ENCODE results near the gene FLII. TPM values are rescaled to one million over a fixed set of nuclear protein-coding genes. Genes with fewer than 3 reads are reported as not detected.

Gene FLII
- total RNA-seq, 1 experiment from 2014 or later, result 169 TPM

GRCh38 chr17:18260332-18261145, 2.0 kb upstream of the FLII start, which contains the start of gene MIEF2:
Gene MIEF2, plus strand, starts transcription at chr17:18260662. Its CDS starts 2,059 bp downstream, at chr17:18262721.
- Histone ChIP-seq H3K9me3 (ENCODE audit: low read depth, low read length, poor library complexity, severe bottlenecking) (no peaks in the 10 kb centered on the region), H3K4me3 (ENCODE audit: low read depth, low read length, poor library complexity, severe bottlenecking) (peak within 1 kb of the TSS; percentile 62), H3K27me3 (replicated peaks; ENCODE audit: insufficient read depth, low read depth, low read length, poor library complexity) (no peaks in the 10 kb centered on the region), H3K4me1 (ENCODE audit: insufficient read depth, low read length, poor library complexity, severe bottlenecking) (peaks cover 4% of the 10 kb centered on the region), H3K36me3 (ENCODE audit: insufficient read depth, low read length, poor library complexity, severe bottlenecking) (peaks cover 20% of the 10 kb centered on the region), H3K27ac (ENCODE audit: low read depth, low read length, poor library complexity, severe bottlenecking) (peak within 1 kb of the TSS; percentile 81)
- intact Hi-C loops (cut with micrococcal nuclease; ENCODE audit: unreplicated experiment), result no loop called here
- POLR2A ChIA-PET (ENCODE audit: low non-redundant PET), result no interaction called here
- peak; percentile 96 for DNase-seq (ENCODE audit: low spot score)
- CTCF ChIA-PET, result no interaction called here
- TF ChIP-seq EZH2 (IDR thresholded peaks at IDR 0.05; ENCODE audit: borderline replicate concordance, low read depth, low read length, poor library complexity, severe bottlenecking) (no peak), CTCF (conservative IDR thresholded peaks at IDR 0.05; ENCODE audit: low read depth, low read length) (no peak)
- BruUV-seq (replicated peaks), result TSS peak; percentile 44

DNA sequence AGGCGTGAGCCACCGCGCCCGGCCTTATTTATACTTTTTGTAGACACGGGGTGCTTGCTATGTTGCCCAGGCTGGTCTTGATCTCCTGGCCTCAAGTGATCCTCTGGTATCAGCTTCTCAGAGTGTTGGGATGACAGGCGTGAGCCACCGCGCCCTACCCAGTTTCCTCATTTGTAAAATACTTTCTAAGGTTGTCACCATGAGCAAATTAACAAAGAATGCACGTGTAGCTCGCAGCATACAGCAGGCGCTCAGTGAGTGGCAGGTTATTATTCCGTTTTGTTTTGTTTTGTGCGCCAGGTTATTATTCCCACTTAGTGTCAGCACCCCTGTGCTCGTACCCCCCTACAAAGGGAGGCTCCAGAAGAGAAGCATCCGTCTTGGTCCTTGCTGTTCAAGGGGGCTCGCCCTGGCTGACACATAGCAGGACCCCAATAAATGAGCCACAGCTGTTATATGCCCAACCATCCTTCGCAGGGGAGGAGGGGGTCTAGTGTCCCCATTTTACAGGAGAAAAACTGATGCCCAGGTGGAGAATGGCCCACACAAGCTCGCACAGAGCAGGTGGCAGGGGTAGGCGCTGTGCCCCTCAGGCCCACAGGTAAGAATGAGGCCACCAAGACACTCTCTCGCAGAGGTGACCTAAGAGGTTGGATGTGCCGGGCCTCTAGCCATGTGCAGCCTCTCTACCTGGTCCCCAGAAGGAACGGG, 1.2 kb upstream of the FLII start:
- DNase-seq (ENCODE audit: low spot score), result no peak
- ChIA-PET CTCF (no interaction called here), POLR2A (ENCODE audit: low non-redundant PET) (no interaction called here)
- Histone ChIP-seq H3K36me3 (ENCODE audit: insufficient read depth, low read length, poor library complexity, severe bottlenecking) (peaks cover 23% of the 10 kb centered on the region), H3K4me3 (ENCODE audit: low read depth, low read length, poor library complexity, severe bottlenecking) (peak overlapping the region; percentile 62), H3K9me3 (ENCODE audit: low read depth, low read length, poor library complexity, severe bottlenecking) (no peaks in the 10 kb centered on the region), H3K27ac (ENCODE audit: low read depth, low read length, poor library complexity, severe bottlenecking) (peak overlapping the region; percentile 81), H3K4me1 (ENCODE audit: insufficient read depth, low read length, poor library complexity, severe bottlenecking) (peaks cover 4% of the 10 kb centered on the region), H3K27me3 (replicated peaks; ENCODE audit: insufficient read depth, low read depth, low read length, poor library complexity) (no peaks in the 10 kb centered on the region)
- TF ChIP-seq CTCF (conservative IDR thresholded peaks at IDR 0.05; ENCODE audit: low read depth, low read length) (no peak), EZH2 (IDR thresholded peaks at IDR 0.05; ENCODE audit: borderline replicate concordance, low read depth, low read length, poor library complexity, severe bottlenecking) (no peak)
- intact Hi-C loops (cut with micrococcal nuclease; ENCODE audit: unreplicated experiment), result no loop called here
- BruUV-seq (replicated peaks), result no TSS peak

GRCh38 chr17:18257982-18258355, 569 bp downstream of the FLII start:
- intact Hi-C loops (cut with micrococcal nuclease; ENCODE audit: unreplicated experiment), result no loop called here

More at GRCh38 chr17:18257982-18258355, 569 bp downstream of the FLII start:
- Histone ChIP-seq H3K4me3 (ENCODE audit: low read depth, low read length, poor library complexity, severe bottlenecking) (peak overlapping the region; percentile 97), H3K27ac (ENCODE audit: low read depth, low read length, poor library complexity, severe bottlenecking) (peak overlapping the region; percentile 92), H3K27me3 (replicated peaks; ENCODE audit: insufficient read depth, low read depth, low read length, poor library complexity) (no peaks in the 10 kb centered on the region), H3K36me3 (ENCODE audit: insufficient read depth, low read length, poor library complexity, severe bottlenecking) (peaks cover 17% of the 10 kb centered on the region), H3K4me1 (ENCODE audit: insufficient read depth, low read length, poor library complexity, severe bottlenecking) (peaks cover 4% of the 10 kb centered on the region), H3K9me3 (ENCODE audit: low read depth, low read length, poor library complexity, severe bottlenecking) (no peaks in the 10 kb centered on the region)
- TF ChIP-seq CTCF (conservative IDR thresholded peaks at IDR 0.05; ENCODE audit: low read depth, low read length) (no peak), EZH2 (IDR thresholded peaks at IDR 0.05; ENCODE audit: borderline replicate concordance, low read depth, low read length, poor library complexity, severe bottlenecking) (no peak)
- ChIA-PET CTCF (no interaction called here), POLR2A (ENCODE audit: low non-redundant PET) (no interaction called here)
- no peak for DNase-seq (ENCODE audit: low spot score)
- no TSS peak for BruUV-seq (replicated peaks)

All from A673 (cell line).